Tibial nerve (tissue), 4 donors: ENCODE measurements around the gene CAMSAP2. TPM values are rescaled to one million over a fixed set of nuclear protein-coding genes. Genes with fewer than 3 reads are reported as not detected.

ENCODE experiments used
- DNase-seq, 2 donors: peaks; one replicate each; pipeline ENCODE4 v3.0.0-alpha.2; 2019; ENCODE audit warnings: low spot score in 2 of 2
- H3K27ac ChIP-seq, 4 donors: fragments of 200-600 bp; sonication (generic) in 3 of 4; one replicate each; pipeline ENCODE4 v1.5.1; 2017 to 2019; ENCODE audit warnings: mild to moderate bottlenecking in 1 of 4
- H3K27me3 ChIP-seq, 2 donors: fragments of 200-600 bp; sonication (generic) in 1 of 2; one replicate each; pipeline versions ENCODE4 v1.5.1 to v1.6.0; 2017 to 2019
- H3K36me3 ChIP-seq, 3 donors: fragments of 200-600 bp; sonication (generic); one replicate each; pipeline ENCODE4 v1.5.1; 2018 to 2019
- H3K4me1 ChIP-seq, 4 donors: fragments of 200-600 bp; sonication (generic) in 3 of 4; one replicate each; pipeline ENCODE4 v1.5.1; 2017 to 2019
- H3K4me3 ChIP-seq, 4 donors: fragments of 200-600 bp; sonication (generic) in 3 of 4; one replicate each; pipeline ENCODE4 v1.5.1; 2017 to 2019; ENCODE audit warnings: mild to moderate bottlenecking in 1 of 4, moderate library complexity in 1 of 4
- H3K9me3 ChIP-seq, 4 donors: fragments of 200-600 bp; sonication (generic) in 3 of 4; one replicate each; pipeline ENCODE4 v1.5.1; 2017 to 2019
- EP300 ChIP-seq, 2 donors: sonication (generic); formaldehyde crosslinking; IDR thresholded peaks; one replicate each; pipeline ENCODE4 v1.6.1; 2017; ENCODE audit warnings: antibody characterized with exemption in 2 of 2, mild to moderate bottlenecking in 1 of 2
- POLR2A ChIP-seq, 2 donors: fragments of 450-650 bp; IDR thresholded peaks; one replicate each; pipeline ENCODE4 v1.6.1; 2017; ENCODE audit warnings: antibody characterized with exemption in 2 of 2, mild to moderate bottlenecking in 2 of 2, moderate library complexity in 2 of 2
- WGBS, 2 donors: methylation state at CpG; one replicate each; pipeline ENCODE4 v1.1.5; 2018; 5-methylcytosine and 5-hydroxymethylcytosine counted together
- total RNA-seq, 4 donors: library from RNA; depleted of rRNA; stranded (reverse); fragments of >200 nt; gene quantifications; one replicate each; pipeline ENCODE4 v1.1.0, GENCODE V29; 2016
- TF ChIP-seq, protein P1 (sequence below), 5 experiments: fragments of 200-600 bp in 3 of 5; fragments of 450-650 bp in 2 of 5; sonication (generic) in 3 of 5; IDR thresholded peaks; one replicate each; pipeline ENCODE4 v1.5.1; 2016 to 2019; ENCODE audit warnings: antibody characterized with exemption in 5 of 5, mild to moderate bottlenecking in 3 of 5, moderate library complexity in 2 of 5

The CAMSAP2 gene
- total RNA-seq, 4 donors from 2014 or later, result 27.3 to 38.9 (median 31.6) TPM

DNA sequence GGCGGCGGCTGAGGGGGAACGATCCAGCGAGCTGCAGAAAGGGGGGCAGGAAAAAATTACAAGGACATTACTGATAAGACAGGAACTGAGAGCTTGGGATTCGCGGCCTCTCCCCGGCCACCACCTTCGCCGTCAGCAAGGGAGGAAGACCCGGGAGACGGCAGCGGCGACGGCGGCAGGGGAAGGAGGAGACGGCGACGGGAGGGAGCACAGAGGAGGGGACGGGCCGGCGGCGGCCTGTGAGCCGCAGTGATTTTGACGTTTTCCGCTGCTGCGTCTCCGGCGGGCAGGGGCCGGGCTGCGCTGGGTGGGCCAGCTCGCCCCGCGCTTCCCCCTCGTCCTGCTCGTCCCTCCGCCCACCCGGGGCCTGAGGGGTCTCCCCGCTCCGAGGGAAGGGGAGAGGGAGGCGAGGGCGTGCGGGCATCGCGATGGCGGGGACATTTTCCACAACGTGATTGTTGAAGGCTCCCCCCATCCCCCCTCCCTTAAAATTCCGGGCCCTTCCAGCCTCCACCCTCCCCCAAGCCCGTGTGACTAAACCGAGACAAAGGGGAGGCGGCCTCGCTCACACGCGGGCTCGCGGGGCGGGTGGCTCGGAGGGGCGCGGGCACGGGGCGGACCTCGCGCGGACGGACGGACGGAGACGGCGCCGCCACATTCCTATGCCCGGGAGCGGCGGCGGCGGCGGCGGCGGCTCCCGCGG, 407 bp downstream of the CAMSAP2 start:
- Histone ChIP-seq H3K36me3 (no peaks in the 10 kb centered on the region), H3K4me3 (peak overlapping the region; percentile 83 to 88 (median 86)), H3K27ac (peak overlapping the region; percentile 94 to 100 (median 98)), H3K27me3 (no peaks in the 10 kb centered on the region), H3K9me3 (no peaks in the 10 kb centered on the region), H3K4me1 (peaks cover 0 to 47% (median 20%) of the 10 kb centered on the region in 4 donors)
- WGBS, 2 donors, result 0 to 1% methylated on average over 15 to 69 of the region's 80 CpGs
- TF ChIP-seq, protein P1, sequence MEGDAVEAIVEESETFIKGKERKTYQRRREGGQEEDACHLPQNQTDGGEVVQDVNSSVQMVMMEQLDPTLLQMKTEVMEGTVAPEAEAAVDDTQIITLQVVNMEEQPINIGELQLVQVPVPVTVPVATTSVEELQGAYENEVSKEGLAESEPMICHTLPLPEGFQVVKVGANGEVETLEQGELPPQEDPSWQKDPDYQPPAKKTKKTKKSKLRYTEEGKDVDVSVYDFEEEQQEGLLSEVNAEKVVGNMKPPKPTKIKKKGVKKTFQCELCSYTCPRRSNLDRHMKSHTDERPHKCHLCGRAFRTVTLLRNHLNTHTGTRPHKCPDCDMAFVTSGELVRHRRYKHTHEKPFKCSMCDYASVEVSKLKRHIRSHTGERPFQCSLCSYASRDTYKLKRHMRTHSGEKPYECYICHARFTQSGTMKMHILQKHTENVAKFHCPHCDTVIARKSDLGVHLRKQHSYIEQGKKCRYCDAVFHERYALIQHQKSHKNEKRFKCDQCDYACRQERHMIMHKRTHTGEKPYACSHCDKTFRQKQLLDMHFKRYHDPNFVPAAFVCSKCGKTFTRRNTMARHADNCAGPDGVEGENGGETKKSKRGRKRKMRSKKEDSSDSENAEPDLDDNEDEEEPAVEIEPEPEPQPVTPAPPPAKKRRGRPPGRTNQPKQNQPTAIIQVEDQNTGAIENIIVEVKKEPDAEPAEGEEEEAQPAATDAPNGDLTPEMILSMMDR (IDR thresholded peaks at IDR 0.05), result peak in 2 of 5 experiments; percentile 22 to 30
- TF ChIP-seq EP300 (IDR thresholded peaks at IDR 0.05), result peak in 1 of 2 donors; percentile 93
- TF ChIP-seq POLR2A (IDR thresholded peaks at IDR 0.05), result peak; percentile 72 to 89
- DNase-seq, result peak; percentile 66 to 68

DNA sequence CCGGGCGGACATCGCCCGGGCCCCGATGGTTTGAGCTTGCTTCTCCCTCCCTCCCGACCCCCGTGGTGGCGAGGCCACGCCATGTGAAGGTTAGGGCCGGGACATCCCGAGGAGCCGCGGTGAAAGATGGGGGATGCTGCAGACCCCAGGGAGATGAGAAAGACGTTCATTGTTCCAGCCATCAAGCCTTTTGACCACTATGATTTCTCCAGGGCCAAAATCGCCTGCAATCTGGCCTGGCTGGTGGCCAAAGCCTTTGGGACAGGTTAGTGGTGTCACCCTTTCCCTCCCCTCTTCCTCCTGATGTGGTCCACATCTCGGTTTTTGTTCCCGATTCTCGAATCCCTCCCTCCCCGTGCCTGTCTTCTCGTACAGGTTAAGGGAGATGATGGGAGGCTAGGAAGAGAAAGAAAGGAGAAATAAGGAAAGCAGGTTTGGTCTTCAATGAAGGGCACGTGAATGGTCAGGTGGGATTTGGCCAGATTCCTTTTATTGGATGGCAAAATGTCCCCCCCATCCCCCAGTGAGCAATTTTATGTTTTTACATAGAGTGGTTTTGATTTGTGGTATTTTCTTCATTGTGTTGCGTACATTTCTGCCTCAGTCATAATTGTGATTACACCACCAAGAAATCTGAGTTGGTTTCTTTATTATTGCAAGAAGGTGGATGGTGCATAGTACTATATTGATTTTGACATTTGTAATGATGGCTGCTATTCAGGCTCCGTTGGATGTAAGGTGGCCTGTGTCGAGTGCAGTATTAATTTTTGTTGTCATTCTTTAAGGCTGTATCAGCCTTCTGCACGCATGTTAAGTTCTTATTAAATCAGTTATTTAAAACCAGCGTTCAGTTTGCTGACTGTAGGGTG, 1.2 kb downstream of the CAMSAP2 start:
- TF ChIP-seq, protein P1 (IDR thresholded peaks at IDR 0.05), result no peak
- no peak for TF ChIP-seq EP300 (IDR thresholded peaks at IDR 0.05)
- no peak for TF ChIP-seq POLR2A (IDR thresholded peaks at IDR 0.05)
- H3K27ac ChIP-seq, result peak overlapping the region; percentile 94 to 100 (median 98)
- no peaks in the 10 kb centered on the region for H3K36me3 ChIP-seq
- 2 to 3% methylated on average over 23 to 25 of the region's 26 CpGs for WGBS, 2 donors
- peak overlapping the region; percentile 63 to 88 (median 84) for H3K4me3 ChIP-seq
- no peaks in the 10 kb centered on the region for H3K9me3 ChIP-seq
- no peaks in the 10 kb centered on the region for H3K27me3 ChIP-seq
- DNase-seq, result peak; percentile 30 to 38
- peaks cover 0 to 53% (median 20%) of the 10 kb centered on the region in 4 donors for H3K4me1 ChIP-seq

DNA sequence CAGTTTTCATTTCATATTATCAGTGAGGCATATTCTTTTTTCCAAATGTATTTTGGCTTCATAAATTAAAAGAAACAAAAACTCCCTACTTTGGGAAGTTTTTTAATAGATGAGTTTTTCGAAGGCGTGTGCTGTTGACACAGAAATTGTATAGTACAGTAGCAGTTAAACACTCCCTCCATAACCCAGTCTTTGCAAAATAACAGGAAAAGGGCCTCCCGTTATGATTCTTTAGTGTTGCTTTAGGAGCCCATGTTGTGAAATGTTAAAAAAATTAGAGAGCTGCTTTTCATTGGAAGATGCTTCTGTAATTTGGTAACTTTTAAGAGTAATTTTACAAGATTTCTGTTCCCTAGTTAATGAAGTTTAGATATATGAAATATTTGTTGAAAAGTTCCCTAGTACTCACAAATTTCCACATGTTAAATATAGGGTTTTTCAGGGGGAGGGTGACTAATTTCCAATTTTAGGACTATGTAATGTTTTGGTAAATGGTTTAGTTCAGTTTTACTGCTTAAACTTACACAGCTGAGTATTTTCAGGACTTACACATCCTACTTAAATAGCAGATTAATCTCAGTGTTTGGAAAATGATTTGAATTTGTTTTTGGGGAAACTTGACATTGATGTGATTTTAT, 2.0 kb downstream of the CAMSAP2 start:
- Histone ChIP-seq H3K27ac (peak overlapping the region in 3 of 4 donors; percentile 94 to 100 (median 99)), H3K27me3 (no peaks in the 10 kb centered on the region), H3K36me3 (no peaks in the 10 kb centered on the region), H3K9me3 (no peaks in the 10 kb centered on the region), H3K4me3 (peak overlapping the region; percentile 63 to 88 (median 84)), H3K4me1 (peaks cover 0 to 53% (median 20%) of the 10 kb centered on the region in 4 donors)
- no peak for DNase-seq
- 4 to 6% methylated on average over 3 of the region's 3 CpGs for WGBS, 2 donors
- TF ChIP-seq, protein P1 (IDR thresholded peaks at IDR 0.05), result no peak

DNA sequence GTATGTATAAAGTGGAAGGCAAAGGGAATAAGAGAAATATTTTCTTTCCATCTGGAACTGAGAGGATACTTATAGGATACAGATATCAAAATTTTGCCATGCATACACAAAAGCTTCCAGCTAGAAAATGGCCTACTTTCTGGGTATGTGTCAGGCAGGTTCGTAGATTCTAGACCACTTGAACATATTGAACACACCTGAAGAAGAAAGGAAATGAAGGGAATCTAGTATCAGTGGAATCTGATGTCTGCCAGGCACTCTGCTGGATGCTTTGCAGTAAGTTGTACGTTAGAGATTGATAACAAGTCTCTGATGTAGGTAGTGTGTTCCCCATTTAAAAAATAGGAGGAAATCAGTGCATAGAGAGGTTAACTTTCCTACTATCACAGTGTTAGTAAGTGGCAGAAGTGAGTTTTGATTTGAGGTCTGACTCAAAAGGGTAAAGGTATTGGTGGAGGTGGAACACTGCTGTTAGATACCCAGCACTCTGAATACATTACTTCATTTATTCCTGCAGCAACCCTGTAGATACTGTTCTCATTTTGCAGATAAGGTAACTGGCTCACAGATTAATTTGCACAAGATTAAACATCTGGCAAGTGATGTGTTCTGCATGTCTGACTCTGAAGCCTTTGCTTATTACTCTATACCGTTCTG, 3.0 kb downstream of the CAMSAP2 start:
- Histone ChIP-seq H3K27me3 (no peaks in the 10 kb centered on the region), H3K36me3 (no peaks in the 10 kb centered on the region), H3K9me3 (no peaks in the 10 kb centered on the region), H3K4me3 (peak overlapping the region in 2 of 4 donors; percentile 83 to 84), H3K4me1 (peaks cover 0 to 53% (median 20%) of the 10 kb centered on the region in 4 donors), H3K27ac (peak overlapping the region in 1 of 4 donors; percentile 100)
- TF ChIP-seq, protein P1 (IDR thresholded peaks at IDR 0.05), result no peak
- no peak for TF ChIP-seq EP300 (IDR thresholded peaks at IDR 0.05)
- no peak for TF ChIP-seq POLR2A (IDR thresholded peaks at IDR 0.05)
- DNase-seq, result no peak
- 24 to 25% methylated on average over 3 of the region's 3 CpGs for WGBS, 2 donors
